ENCODE data around the gene PLA2G6.
A peak's percentile ranks its signal among the peaks of the same experiment; 100 is the strongest.

Gene PLA2G6

DNA sequence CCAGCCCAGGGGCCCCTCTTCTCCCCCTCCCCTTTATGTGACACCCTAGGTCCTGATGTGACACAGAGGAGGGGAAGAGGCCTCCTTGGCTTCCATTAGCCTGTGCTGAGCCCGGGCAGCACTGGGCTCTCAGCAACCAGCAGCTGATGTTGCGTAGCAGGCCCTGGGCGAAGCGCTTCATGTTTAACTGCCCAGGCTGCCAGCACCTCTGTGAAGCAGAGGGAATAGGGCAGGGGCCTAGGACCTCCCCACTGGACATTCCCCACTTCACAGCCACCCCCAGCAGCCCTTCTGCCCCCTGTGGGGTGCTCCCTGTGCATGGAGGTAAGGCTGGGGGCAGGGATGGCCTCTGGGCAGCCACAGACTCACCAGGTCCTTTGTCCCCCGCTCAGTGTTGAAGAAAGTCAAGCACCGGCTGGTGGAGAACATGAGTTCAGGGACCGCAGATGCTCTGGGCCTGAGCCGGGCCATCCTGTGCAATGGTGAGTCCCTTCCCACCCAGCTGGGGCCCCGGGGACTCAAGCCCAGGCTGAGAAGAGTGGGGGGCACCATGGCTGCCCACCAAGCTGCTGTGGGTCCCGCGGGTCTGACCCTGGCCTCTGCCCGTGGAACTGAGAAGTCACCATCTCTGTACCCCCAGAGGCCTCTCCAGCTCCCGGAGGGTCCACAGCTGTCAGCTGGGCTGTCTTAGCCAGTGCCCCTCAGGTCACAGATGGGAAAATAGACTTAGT lies 112.8 kb downstream of the PLA2G6 start:
- DNase-seq, result no peak

GRCh38 chr22:38067761-38068360 lies 113.8 kb downstream of the PLA2G6 start:
- DNase-seq, result peak in 1 of 2 donors; percentile 18

DNA sequence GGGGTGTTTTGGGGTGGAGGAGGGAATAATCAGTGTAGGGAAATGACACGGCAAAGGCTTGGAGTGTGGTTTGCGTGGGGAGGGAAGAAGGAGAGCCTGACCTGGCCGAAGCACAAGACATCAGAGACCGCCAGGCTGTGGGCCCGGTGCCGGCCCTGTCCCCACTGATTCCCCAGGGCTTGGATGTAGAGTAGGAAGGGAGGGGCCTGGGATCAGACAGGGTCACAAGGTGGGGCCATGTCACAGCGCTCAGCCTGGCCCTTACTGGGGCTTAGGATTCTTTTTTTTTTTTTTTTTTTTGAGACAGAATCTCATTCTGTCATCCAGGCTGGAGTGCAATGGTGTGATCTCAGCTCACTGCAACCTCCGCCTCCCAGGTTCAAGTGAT lies 114.6 kb downstream of the PLA2G6 start:
- DNase-seq, result no peak

- no peak for DNase-seq
These were observed 115.1 kb downstream of the PLA2G6 start for GRCh38 chr22:38066381-38067027.

DNA sequence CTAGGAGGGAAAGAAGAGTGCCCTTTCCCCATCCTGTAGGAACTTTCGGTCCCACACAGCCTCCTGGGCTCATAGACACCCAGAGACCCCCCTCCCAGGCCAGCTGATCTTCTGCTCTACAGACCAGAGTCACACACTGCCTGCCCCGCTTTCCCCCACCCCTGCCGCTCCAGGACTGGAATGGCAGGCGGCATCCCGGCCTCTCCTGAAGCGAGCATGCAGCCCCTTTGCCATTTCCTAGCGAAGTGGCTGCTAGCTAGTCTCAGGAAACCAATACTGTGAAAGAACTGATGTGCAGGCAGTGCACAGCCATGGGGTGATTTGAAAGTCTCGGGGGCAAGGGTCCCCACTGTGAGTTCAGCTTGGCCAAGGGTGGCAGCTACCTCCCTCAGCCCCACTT lies 116.1 kb downstream of the PLA2G6 start:
- DNase-seq, result no peak

GRCh38 chr22:38062791-38063190 lies 118.8 kb downstream of the PLA2G6 start:
- DNase-seq, result peak; percentile 63 to 72
